Cardiac fibroblast (primary cell): ENCODE results near the gene TBC1D17.

Source experiments
- DNase-seq, 2 donors: peaks; one replicate each; pipeline versions ENCODE4 v3.0.0 to v3.0.0-alpha.2; 2010; ENCODE audit warnings: low read depth in 2 of 2
- H3K4me3 ChIP-seq, 2 donors: replicated peaks in 1 of 2; 1 replicate in 1 of 2; 2 replicates in 1 of 2; pipeline ENCODE4 v1.5.1; 2011; ENCODE audit warnings: low read depth in 2 of 2, low read length in 2 of 2, mild to moderate bottlenecking in 2 of 2, moderate library complexity in 1 of 2
- CTCF ChIP-seq: IDR thresholded peaks from one replicate; pipeline ENCODE4 v1.5.1; 2011; ENCODE audit warnings: low read depth, mild to moderate bottlenecking, low read length, inconsistent platforms

Gene TBC1D17

GRCh38 chr19:49872245-49873128 lies 5.0 kb upstream of the TBC1D17 start:
- DNase-seq = no peak
- H3K4me3 ChIP-seq = no peak overlapping the region
- no peak for TF ChIP-seq CTCF

GRCh38 chr19:49873129-49873521 lies 4.4 kb upstream of the TBC1D17 start:
- no peak for TF ChIP-seq CTCF
- no peak overlapping the region for H3K4me3 ChIP-seq
- no peak for DNase-seq

GRCh38 chr19:49873834-49874233 lies 3.7 kb upstream of the TBC1D17 start:
- no peak overlapping the region for H3K4me3 ChIP-seq
- TF ChIP-seq CTCF = no peak

GRCh38 chr19:49874503-49875157 lies 2.9 kb upstream of the TBC1D17 start:
- H3K4me3 ChIP-seq = peak overlapping the region in 1 of 2 donors; percentile 100
- DNase-seq = no peak
- no peak for TF ChIP-seq CTCF

More at GRCh38 chr19:49873834-49874233, 3.7 kb upstream of the TBC1D17 start:
- DNase-seq = no peak

- H3K4me3 ChIP-seq = peak overlapping the region; percentile 100
These were observed 2.3 kb upstream of the TBC1D17 start for GRCh38 chr19:49875177-49875576.

GRCh38 chr19:49875857-49876421 lies 1.6 kb upstream of the TBC1D17 start:
- DNase-seq = peak in 1 of 2 donors; percentile 60
- TF ChIP-seq CTCF = no peak

More at GRCh38 chr19:49875177-49875576, 2.3 kb upstream of the TBC1D17 start:
- TF ChIP-seq CTCF = no peak
- DNase-seq = no peak

More at GRCh38 chr19:49875857-49876421, 1.6 kb upstream of the TBC1D17 start:
- peak overlapping the region; percentile 100 for H3K4me3 ChIP-seq
